GM18507 (cell line): ENCODE data around the gene OR2T33.
"Not testable (repeated sequence)": the region's sequence is repeated elsewhere in the genome, so short reads cannot be mapped to it uniquely, and the experiment has no call there.

ENCODE experiments used
- DNase-seq: peaks from one replicate; pipeline ENCODE4 v3.0.0; 2011; ENCODE audit warnings: low read depth; ENCODE audit not compliant: insufficient read length; ENCODE audit errors: extremely low spot score
- FAIRE-seq: peaks from 2 replicates; lab custom pipeline; 2011; peaks lifted over from hg19 to GRCh38; lab: Jason Lieb, UNC

The OR2T33 gene, protein sequence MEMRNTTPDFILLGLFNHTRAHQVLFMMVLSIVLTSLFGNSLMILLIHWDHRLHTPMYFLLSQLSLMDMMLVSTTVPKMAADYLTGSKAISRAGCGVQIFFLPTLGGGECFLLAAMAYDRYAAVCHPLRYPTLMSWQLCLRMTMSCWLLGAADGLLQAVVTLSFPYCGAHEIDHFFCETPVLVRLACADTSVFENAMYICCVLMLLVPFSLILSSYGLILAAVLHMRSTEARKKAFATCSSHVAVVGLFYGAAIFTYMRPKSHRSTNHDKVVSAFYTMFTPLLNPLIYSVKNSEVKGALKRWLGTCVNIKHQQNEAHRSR

DNA sequence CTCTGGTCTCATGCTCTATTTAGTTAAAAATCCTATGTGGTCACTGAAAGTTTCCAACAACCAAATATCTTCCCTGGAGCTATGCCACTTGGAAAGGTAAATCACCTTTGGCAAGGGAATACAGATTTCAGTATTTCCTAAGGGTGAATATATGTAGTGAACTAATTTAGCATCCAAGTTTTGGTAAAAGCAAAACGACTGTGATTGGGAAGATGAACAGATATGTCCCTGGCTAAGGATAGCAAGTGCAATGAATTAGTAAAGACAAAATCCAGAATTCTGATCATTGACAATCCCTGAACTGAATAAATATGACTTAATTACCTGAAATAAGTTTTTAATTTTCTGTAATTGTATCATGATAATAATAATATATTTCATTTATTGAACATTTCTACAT is at the start of gene OR2T33:
Gene OR2T33, minus strand, starts transcription at position 101 of the 400 bp plus-strand sequence. CDS start 4,162 bp downstream, outside the sequence.
- FAIRE-seq: no peak
- DNase-seq: no peak

DNA sequence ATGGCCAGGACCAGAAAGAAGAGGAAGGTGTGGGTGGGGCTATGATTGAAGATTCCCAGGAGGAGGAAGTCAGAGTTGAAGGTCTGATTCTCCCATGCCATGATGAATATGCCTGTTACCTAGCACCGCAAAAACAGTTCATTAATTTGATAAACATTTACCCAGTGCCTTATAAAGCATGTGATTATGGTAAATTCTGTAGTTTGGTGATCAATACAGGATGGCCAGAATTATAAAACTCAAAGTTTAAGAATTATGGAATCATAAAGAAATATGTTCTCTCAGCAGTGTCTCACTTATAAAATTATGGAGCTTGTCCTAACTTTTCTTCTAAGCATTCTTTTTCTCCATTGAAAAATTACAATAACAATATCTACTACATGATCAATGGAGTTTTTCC is 46.7 kb upstream of the OR2T33 start, which contains the start of gene OR2M7:
Gene OR2M7, minus strand, starts transcription at position 101 of the 400 bp plus-strand sequence. Its CDS starts 0 bp downstream, at position 101.
- DNase-seq (no peak), FAIRE-seq (no peak)

DNA sequence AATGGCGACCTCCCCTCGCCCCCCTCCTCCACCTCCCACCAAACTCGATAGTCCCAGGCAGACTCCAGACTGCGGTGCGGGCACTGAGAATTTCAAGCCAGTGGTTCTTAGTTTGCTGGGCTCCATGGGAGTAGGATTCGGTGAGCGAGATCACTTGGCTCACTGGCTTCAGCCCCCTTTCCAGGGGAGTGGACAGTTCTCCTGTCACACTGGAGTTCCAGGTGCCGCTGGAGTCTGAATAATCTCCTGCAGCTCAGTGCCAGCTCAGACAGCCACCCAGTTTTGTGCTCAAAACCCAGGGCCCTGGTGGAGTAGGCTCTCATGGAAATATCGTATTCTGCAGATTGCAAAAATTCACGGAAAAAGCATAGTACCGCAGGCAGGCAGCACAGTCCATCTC is 39.0 kb upstream of the OR2T33 start:
- no peak for DNase-seq
- no peak for FAIRE-seq

DNA sequence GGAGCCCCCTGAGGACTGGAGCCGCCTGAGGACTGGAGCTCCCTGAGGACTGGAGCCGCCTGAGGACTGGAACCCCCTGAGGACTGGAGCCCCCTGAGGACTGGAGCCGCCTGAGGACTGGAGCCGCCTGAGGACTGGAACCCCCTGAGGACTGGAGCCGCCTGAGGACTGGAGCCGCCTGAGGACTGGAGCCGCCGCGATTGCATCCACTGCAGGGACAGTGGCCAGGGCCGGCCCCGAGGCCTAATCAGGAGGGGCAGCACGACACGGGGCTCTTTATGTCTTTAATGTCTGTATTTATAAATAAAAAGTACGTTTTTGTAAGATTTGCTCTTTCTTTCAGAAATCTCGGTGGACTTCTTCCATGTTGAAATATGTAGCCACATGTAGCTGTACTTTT is 29.0 kb upstream of the OR2T33 start:
- not testable (repeated sequence) for DNase-seq, FAIRE-seq

DNA sequence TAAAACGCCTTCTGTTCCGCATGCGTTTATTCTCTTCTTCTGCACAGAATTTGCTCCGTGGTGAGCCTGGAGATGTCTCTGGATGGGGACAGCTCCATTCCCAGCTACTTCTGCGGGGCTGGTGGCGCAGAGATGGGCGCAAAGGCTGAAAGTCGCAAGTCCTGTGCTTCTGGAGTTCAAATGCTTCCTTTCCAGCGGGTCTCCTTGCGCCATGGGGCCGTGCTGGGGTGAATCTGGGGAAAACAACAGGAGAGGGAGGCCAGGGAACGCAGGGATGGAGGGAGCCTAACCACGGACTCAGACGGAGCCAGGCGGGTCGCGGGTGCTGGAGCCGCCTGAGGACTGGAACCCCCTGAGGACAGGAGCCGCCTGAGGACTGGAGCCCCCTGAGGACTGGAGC is 28.3 kb upstream of the OR2T33 start:
- DNase-seq: no peak
- no peak for FAIRE-seq

DNA sequence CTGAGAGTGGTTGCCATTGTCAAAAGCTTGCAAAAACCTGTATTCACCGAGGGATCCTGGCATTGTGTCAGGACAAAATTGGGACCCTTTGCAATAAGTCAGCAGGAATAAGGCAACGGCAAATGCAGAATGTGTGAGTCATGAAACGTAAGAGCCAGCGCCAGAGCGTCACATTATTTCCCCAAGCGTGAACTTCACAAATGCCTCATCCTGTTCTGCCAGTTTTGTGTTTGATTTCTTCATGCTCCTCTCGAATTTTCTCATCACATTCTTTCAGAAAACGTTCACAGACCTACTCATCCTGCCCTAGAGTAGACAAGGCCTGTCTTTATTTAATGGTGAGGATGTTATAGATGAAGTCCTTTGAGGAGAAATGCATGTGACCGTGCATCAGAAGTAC is 27.9 kb upstream of the OR2T33 start:
- DNase-seq, FAIRE-seq: not testable (repeated sequence)

DNA sequence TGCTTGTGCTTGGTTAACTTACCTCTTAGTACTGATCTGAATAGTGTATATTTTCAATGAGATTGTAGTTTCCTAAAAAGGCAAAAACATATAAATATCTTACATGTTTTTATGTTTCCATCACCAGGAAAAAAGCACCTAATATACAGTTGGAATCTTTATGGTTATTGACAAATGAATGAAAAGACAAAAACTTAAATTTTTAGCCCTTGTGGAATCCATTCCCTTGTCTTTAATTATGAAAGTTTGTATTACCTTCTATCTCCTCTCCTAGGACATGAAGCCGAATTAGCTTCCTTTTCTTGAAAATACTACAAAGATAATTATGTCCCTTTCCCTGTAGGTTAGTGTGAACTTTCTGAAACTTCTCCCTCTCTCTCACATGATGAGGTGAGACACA is 25.5 kb upstream of the OR2T33 start, which contains the start of gene OR2T12:
Gene OR2T12, minus strand, starts transcription at position 101 of the 400 bp plus-strand sequence. CDS start 7,846 bp downstream, outside the sequence.
- DNase-seq (no peak), FAIRE-seq (no peak)

DNA sequence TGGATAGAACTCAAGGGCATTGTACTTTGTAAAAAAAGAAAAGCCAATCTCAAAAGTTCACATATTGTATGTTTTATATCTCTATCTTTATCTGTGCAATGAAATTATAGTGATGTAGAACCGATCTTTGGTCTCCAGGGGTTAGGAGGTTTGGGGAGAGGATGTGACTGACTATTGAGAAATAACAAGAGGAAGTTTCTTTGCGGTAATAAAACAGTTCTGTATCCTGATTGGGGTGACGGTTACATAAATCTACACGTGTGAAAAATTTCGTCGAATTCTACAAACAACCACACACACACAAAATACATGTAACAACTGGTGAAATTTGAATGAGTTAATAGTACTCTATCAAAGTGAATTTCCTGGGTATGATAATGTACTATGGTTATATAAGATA is 10.6 kb upstream of the OR2T33 start:
- DNase-seq: no peak
- FAIRE-seq: no peak

DNA sequence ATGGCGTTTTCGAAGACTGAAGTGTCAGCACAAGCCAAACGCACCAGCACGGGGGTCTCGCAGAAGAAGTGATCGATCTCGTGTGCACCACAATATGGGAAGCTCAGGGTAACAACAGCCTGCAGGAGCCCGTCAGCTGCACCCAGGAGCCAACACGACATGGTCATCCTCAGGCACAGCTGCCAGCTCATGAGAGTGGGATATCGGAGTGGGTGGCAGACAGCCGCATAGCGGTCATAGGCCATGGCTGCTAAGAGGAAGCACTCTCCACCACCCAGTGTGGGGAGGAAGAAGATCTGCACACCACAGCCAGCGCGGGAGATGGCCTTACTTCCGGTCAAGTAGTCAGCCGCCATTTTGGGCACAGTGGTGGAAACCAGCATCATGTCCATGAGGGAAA is 4.6 kb downstream of the OR2T33 start:
- DNase-seq, FAIRE-seq: not testable (repeated sequence)

DNA sequence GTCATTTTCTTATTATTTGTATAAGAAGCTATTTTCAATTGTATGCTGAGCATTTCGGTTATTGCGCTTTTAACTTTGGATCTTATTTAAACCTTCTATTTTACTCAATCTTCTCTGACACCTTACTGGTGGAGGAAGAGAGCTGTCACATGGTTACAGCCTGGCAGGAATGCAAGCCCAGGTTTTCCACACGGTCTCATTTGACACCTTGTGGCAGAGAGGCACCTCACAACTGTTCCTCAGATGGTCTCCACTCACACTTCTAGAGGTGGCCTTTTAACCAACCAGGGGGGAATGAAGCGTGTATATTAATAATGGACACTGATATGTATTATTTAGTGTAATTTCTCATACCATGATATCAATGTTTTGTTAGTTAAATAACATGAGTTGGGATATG is 9.6 kb downstream of the OR2T33 start:
- no peak for DNase-seq
- no peak for FAIRE-seq

DNA sequence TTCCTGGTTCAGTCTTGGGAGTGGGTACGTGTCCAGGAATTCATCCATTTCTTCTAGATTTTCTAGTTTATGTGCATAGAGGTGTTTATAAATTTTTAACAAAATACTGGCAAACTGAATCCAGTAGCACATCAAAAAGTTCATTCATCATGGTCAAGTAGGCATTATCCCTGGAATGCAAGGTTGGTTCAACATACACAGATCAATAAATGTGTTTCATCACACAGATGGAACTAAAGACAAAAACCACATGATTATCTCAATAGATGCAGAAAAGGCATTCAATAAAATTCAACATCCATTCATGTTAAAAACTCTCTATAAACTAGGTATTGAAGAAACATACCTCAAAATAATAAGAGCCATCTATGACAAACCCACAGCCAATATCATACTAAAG is 18.5 kb downstream of the OR2T33 start:
- FAIRE-seq, DNase-seq: not testable (repeated sequence)

DNA sequence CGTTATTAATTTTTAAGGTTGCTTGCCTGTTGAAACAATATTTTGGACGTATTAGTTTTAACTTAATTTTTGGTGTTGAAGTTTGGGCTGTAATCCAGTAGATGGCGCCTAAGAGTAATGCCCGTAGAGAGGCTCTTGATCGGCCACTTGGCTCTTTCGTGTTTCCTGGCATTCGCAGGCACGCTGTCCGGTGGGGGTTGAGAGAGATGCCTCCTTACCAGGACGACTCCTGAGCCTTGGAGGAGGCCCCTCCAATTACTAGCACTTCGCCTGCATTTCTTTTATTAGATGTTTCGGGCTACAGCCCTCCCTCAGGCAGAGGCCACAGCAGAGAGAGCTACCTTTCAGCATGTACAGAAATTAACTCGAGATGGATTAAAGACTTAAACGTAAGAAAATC is 34.6 kb downstream of the OR2T33 start:
- peak; percentile 3 for DNase-seq
- FAIRE-seq: peak; percentile 80

DNA sequence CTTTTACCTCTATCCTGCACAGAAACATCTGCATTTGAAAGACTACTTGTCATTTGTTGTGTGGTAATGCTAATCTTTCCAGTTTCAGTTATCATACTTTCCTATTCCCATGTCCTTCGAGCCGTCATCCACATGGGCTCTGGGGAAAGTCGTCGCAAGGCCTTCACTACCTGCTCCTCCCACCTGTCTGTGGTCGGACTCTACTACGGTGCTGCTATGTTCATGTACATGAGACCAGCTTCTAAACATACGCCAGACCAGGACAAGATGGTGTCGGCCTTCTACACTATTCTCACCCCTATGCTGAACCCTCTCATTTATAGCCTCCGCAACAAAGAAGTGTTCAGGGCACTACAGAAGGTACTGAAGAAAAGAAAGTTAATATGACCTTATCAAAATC is 38.3 kb downstream of the OR2T33 start:
- DNase-seq: no peak
- FAIRE-seq: no peak

DNA sequence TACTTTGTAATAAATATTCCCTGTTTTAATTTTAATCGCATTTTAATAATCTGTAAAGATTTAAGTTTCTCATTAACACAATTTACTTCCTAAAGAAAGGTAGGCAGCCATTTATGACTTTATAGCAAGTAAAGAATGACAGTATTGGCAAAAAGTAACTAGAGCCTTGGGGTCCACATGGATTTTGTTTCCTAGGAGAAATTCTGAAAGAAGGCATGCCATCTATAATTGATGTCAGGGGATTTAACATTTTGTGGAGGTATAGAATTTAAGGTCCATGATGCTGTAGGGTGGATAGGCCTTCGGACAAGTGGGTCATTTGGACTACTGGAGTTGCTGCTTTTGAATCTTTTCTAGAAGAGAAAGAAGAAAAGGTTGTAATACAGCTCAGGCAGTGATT is 46.7 kb downstream of the OR2T33 start, which contains the start of gene OR2M4:
Gene OR2M4, plus strand, starts transcription at position 301 of the 400 bp plus-strand sequence. CDS start 7,512 bp downstream, outside the sequence.
- FAIRE-seq (no peak), DNase-seq (no peak)

DNA sequence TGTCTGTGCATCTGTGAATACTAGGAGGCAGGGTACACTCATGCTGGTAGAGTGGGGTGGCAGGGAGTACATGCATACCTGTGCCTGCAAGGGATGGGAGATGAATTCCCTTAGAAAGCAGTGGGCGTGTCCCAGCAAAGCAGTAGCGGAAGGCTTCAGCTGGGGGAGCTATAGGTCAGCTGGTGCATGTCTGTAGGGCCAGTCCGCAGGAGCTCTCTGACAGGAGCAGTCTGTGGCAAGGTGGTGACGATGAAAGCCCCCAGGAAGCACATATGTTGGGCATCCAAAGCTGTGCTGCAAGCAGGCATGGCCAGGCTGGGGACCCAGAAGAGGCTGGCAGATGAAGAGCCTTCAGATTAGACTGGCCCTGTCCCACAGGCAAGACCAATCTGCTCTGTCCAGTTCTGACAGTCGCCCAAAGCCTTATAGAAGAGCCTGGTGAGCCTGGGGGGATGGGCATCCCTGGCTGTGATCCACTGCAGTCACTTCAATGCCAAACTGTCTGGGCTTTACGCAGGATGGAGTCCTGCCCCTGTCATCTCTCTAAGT is 48.3 kb downstream of the OR2T33 start:
- no peak for FAIRE-seq
- no peak for DNase-seq

DNA sequence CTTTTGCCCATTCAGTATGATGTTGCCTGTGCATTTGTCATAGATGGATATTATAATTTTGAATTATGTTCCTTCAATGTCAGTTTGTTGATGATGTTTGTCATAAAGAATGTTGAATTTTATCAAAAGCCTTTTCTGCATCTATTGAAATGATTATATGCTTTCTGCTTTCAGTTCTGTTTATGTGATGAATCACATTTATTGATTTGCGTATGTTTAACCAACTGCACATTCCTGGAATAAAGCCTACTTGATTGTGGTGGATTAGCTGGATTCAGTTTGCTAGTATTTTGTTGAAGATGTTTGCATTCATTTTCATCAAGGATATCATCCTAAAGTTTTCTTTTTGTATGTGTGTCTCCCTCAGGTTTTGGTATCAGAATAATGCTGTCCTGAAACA is 52.2 kb downstream of the OR2T33 start:
- FAIRE-seq (no peak), DNase-seq (no peak)
